HG03064 (cell line): Measurements from ENCODE around the gene MINDY4.
"Not testable (repeated sequence)": the region's sequence is repeated elsewhere in the genome, so short reads cannot be mapped to it uniquely, and the experiment has no call there.

Experiments used
- ATAC-seq: cut with Tn5 transposase; IDR thresholded peaks from one replicate; pipeline ENCODE4 v1.9.1; 2021; ENCODE audit warnings: low read depth; ENCODE audit not compliant: unreplicated experiment

Gene MINDY4

GRCh38 chr7:30799206-30799975 is 28.2 kb downstream of the MINDY4 start:
- peak; percentile 66 for ATAC-seq

DNA sequence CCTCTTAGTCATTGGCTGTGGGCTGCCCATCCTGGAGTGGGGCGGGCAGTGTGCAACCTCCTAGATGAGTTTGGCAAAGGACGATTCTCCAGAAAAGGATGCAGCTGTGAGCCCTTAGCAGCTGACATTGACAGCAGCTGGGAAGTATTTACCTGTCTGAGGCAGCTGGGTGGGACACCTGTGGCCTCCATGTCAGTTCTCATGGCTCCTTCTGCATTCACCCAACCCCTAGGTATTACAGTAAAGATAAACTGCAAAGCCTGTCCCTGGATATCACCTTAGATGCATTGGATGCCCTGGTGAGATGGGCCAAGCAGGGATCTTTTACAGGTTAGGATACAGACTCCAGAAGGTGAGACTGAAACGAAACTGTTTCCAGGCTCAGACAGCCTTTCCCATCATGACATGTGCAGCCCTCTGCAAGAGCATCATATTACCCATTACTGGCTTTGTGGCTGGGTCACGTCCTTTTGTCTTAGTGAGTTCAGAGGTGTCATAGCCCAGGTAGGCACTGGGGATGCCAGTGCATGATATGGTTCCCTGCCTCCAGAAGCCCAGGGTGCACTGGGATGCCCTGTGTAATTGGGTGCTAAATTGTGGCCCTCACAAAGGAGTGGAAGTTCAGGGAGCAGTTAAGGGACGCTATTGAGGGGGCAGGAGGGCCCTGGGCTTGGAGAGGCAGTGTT is 28.9 kb downstream of the MINDY4 start:
- no peak for ATAC-seq

DNA sequence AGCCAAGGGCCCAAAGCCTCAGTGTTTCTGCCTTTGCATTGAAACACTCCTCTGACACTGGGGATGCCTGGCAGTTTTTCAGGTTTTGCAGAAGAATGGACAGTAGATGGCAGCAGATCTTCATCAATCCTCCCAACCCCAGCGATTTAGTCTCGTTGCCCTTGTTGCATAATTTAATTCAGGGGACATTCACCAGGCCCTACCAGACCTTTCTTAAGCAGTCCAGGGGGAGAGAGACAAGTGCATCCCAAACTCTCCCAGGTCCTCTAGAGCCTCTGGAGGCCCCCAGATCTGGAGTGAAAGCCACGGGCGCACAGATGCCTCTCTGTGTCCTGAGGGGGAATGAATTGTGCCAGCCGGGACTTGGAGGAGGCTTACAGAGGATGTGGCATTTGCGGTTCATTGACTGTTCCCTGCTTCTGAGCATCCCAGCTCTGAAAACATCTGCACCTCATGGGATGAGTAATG is 29.6 kb downstream of the MINDY4 start:
- ATAC-seq = no peak

GRCh38 chr7:30802812-30803211 is 31.6 kb downstream of the MINDY4 start:
- no peak for ATAC-seq

DNA sequence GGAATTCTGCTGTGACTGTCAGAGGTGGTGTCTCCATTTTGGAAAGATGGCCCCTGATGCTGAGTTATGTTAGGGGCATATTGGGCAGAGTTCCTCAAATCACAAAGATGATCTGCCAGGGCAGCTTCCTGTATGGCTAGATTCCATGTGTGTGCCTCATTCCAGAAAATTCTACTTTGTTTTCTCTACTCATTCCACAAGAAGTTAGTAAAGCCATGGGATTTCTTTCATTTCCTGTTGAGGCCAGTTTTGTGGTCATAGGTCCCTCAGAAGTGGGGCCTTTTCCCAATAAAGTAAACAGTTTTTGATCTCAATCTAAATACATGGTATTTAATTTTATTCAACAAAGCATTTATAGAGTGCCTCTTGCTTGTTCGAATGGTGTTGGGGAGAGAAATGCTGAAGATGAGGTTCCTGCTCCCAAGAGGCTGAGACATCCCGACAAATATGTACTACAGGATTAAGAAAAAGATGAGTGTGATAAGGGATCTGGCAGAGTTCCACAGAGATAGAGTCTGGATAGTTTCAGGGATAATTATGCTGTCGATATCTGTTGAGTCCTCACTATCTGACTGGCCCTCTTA is 33.0 kb downstream of the MINDY4 start:
- no peak for ATAC-seq

GRCh38 chr7:30805081-30805691 is 34.0 kb downstream of the MINDY4 start:
- ATAC-seq = no peak

DNA sequence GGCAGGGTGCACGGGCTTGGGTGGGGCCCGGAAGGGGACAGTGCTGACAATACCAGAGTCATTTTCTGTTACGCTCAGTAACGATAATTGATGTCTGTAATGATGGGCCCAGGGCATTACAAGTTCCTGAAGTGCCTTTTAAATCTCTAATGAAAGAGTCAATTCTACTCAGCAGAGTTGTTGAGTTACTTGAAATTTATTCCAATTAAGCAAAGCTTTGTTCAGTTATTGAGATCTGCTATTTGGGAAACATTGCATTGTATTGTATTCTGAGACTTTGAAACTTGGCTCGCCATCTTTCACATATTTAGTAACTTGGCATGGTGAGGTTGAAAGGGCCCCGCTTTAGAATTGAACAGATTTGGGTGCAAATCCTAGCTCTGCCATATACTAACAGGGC is 34.7 kb downstream of the MINDY4 start:
- no peak for ATAC-seq

GRCh38 chr7:30807477-30807876 is 36.3 kb downstream of the MINDY4 start:
- ATAC-seq = not testable (repeated sequence)

GRCh38 chr7:30807941-30808340 is 36.7 kb downstream of the MINDY4 start:
- ATAC-seq = not testable (repeated sequence)

DNA sequence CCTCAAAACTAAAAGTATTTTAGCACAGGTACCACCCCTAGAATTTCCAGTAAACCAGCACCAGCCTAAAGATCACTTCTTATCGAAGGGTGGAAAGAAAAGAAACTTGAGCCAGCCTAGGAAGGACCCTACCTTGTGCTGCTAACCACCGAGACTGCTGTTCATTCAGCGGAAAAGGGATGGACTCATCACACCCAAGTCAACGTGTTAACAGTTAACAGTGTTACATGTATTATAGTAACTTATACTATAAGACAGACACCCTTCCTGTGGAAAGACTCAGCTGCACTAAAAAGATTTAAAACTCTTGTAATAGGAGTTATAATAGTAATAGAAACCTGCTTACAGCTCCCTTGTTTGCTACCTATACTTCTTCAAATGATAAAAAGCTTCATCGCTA is 39.8 kb downstream of the MINDY4 start:
- ATAC-seq = no peak

DNA sequence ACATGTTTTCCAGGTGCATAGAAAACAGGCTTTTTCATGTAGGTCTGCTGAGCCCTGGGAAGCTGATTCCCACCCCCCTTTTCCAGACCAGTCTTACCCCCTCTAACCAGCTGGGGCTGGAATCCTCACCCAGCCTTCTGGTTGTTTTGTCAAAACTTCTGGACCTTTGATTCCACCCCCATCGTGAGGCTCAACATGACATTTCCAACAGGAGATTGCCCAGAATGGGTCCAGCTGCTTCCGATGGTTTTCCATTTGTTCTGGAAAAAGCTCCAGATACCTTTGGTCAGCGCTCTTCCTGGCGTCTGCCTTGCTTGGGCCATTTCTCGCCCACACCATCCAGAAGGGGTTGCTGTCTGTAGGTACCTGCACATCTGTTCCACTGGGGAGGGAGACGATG is 41.5 kb downstream of the MINDY4 start:
- ATAC-seq = no peak

GRCh38 chr7:30813466-30813865 is 42.2 kb downstream of the MINDY4 start:
- no peak for ATAC-seq

- ATAC-seq = no peak
Measured at GRCh38 chr7:30814700-30815387, 43.6 kb downstream of the MINDY4 start.

DNA sequence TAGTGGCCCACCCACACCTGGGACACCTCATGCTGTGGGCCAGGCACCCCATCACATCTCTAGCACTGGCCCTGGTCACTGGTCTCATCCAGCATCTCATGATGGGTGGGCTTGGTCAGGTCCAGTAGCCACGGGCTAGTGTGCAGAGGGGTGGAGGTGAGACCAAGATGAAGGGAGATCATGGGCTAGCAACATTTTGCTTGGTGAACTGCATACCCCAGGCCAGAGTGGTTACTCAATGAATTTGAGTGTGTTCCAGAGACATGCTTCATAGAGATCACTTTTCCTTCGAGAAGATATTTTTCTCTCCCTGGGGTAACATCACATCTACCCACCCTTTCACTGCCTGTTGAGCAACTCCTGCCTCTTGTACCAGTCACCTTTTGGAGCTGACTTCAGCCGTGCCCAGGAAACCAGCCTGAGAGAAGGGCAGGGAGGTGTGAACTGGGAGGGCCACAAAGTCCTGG is 44.2 kb downstream of the MINDY4 start:
- no peak for ATAC-seq

GRCh38 chr7:30815951-30816644 is 44.9 kb downstream of the MINDY4 start:
- ATAC-seq = no peak

DNA sequence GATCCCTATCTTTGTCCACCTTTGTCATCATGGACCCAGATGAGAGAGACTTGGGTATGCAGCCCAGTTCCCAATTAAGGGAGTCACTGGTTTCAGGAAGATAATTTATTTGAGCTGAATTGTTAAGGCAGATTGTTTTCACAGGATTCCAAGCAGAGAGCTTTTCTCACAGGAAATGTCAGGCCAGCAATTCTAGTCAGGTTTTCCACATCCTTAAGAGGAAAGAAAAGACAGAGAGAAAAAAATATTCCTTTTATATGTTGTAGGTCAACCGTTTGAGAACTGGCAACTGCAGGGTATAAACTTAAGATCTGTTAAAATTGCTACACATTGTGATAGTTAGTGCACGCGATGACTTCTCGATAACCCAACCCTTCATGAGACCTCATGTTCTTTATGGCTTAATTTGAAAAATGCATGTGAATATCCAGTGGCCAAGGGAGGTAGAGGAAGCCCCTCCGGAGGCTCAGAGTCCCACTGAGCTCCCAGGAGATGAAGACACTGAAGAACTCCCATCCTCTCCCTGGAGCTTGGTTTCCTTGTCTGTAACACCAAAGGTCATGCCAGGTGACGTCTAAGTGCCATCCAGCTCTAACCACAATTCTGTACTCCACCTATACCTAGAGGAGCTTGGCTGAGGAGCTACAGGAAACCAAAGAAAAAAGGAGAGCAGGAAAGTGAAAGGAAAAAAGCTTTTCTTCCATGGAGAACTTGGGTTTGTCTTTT is 45.6 kb downstream of the MINDY4 start:
- no peak for ATAC-seq

- no peak for ATAC-seq
Measured at GRCh38 chr7:30817371-30817767, 46.2 kb downstream of the MINDY4 start.

- ATAC-seq = no peak
Measured at GRCh38 chr7:30824821-30825720, 53.9 kb downstream of the MINDY4 start.
